ENCODE measurements around the gene IFT57.

Gene IFT57

DNA sequence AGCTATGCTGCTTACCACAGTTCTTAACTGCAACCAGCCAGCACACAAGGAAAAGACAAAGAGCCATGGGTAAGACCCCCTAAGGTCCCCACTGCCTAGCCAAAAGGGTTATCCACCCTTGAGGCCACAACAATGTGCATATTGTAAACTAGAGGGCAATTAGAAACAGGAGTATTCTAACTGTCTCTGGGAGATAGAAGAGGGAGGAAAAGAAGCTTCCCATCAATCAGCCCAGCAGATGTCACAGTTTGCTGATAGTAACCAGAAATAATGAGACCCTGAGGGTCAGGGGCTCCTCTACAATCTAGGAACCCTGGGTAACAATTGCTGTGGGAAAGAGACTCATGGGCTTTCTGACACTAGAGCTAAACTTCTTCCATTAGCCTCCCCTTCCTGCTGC lies 20.6 kb upstream of the IFT57 start:
- H3K36me3 ChIP-seq (ENCODE audit: control insufficient read depth in 1 of 2, insufficient read depth in 2 of 2, low read length in 2 of 2): no peaks in the 10 kb centered on the region
- H3K4me3 ChIP-seq (ENCODE audit: low read depth in 1 of 2, low read length in 2 of 2): no peak overlapping the region
- no peaks in the 10 kb centered on the region for H3K27me3 ChIP-seq (ENCODE audit: control insufficient read depth in 1 of 2, insufficient read depth in 2 of 2, low read length in 2 of 2)
- H3K9me3 ChIP-seq (ENCODE audit: control insufficient read depth in 1 of 2, low read length in 2 of 2): no peaks in the 10 kb centered on the region
- H3K27ac ChIP-seq (ENCODE audit: low read depth, low read length): no peak overlapping the region
- H3K9ac ChIP-seq (ENCODE audit: low read depth in 1 of 2, low read length in 2 of 2): no peak overlapping the region
- H3K4me1 ChIP-seq (ENCODE audit: control insufficient read depth in 1 of 2, insufficient read depth in 2 of 2, low read length in 2 of 2): no peaks in the 10 kb centered on the region

DNA sequence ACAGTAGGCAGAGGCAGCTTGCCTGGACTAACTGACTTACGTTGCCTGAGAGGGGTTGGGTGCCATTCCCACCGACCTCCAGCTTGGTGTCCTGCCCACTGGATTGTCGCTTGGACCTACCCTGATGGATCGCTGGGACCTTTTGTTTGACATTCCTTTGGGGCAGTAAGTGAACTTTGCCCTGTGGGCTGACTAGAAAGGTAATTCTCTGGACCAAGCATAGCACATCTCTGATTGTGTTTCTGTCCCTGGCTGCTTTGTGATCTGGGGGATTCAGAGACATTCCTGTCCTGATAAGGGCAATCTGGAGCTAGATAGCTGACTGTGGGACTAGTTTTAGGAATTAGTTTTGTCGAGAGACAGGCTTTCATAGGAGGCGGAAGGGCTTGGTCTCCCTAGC lies 19.5 kb upstream of the IFT57 start:
- Histone ChIP-seq H3K36me3 (ENCODE audit: control insufficient read depth in 1 of 2, insufficient read depth in 2 of 2, low read length in 2 of 2) (no peaks in the 10 kb centered on the region), H3K9me3 (ENCODE audit: control insufficient read depth in 1 of 2, low read length in 2 of 2) (no peaks in the 10 kb centered on the region), H3K9ac (ENCODE audit: low read depth in 1 of 2, low read length in 2 of 2) (no peak overlapping the region), H3K27ac (ENCODE audit: low read depth, low read length) (no peak overlapping the region), H3K27me3 (ENCODE audit: control insufficient read depth in 1 of 2, insufficient read depth in 2 of 2, low read length in 2 of 2) (no peaks in the 10 kb centered on the region), H3K4me1 (ENCODE audit: control insufficient read depth in 1 of 2, insufficient read depth in 2 of 2, low read length in 2 of 2) (no peaks in the 10 kb centered on the region), H3K4me3 (ENCODE audit: low read depth in 1 of 2, low read length in 2 of 2) (no peak overlapping the region)

DNA sequence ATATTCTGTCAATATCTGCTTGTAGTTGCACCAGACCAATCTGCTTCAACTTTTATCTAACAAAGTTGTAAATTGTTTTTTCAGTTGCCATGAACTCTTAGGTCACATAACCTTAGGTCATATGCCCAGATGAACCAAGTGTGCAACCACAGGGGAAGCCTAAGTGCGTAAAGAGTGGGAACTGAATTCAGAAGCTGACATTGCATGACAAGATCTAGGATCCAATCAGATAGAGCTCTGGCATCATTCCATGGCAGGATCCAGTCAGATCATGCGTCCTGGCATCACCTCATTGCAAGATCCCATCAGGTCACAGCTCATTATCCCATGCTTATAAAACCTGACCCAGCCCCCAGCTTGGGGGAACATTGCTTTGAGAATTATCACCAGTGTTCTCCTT lies 18.9 kb upstream of the IFT57 start:
- Histone ChIP-seq H3K36me3 (ENCODE audit: control insufficient read depth in 1 of 2, insufficient read depth in 2 of 2, low read length in 2 of 2) (no peaks in the 10 kb centered on the region), H3K4me3 (ENCODE audit: low read depth in 1 of 2, low read length in 2 of 2) (no peak overlapping the region), H3K27me3 (ENCODE audit: control insufficient read depth in 1 of 2, insufficient read depth in 2 of 2, low read length in 2 of 2) (no peaks in the 10 kb centered on the region), H3K4me1 (ENCODE audit: control insufficient read depth in 1 of 2, insufficient read depth in 2 of 2, low read length in 2 of 2) (no peaks in the 10 kb centered on the region), H3K9ac (ENCODE audit: low read depth in 1 of 2, low read length in 2 of 2) (no peak overlapping the region), H3K27ac (ENCODE audit: low read depth, low read length) (no peak overlapping the region), H3K9me3 (ENCODE audit: control insufficient read depth in 1 of 2, low read length in 2 of 2) (no peaks in the 10 kb centered on the region)

DNA sequence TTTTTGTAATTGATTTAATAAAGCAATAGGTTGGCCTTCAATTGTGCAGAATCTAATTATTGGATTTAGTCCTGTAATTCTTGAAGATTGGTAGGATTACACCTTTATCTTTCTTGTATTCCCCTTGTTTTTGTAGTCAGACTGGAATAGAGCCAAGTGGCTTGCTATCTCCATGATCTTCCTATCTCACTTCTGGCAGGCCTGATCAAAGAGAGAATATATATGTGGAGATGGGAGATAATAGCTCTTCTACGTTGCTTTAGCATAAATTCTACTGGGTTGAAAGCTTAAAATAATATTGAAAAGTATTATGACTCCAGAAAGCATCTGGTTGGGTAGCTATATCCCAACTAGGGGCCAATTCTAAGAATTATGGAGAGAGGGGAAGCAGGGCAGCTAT lies 16.9 kb upstream of the IFT57 start:
- no peaks in the 10 kb centered on the region for H3K9me3 ChIP-seq (ENCODE audit: control insufficient read depth in 1 of 2, low read length in 2 of 2)
- H3K9ac ChIP-seq (ENCODE audit: low read depth in 1 of 2, low read length in 2 of 2): no peak overlapping the region
- no peaks in the 10 kb centered on the region for H3K36me3 ChIP-seq (ENCODE audit: control insufficient read depth in 1 of 2, insufficient read depth in 2 of 2, low read length in 2 of 2)
- no peaks in the 10 kb centered on the region for H3K4me1 ChIP-seq (ENCODE audit: control insufficient read depth in 1 of 2, insufficient read depth in 2 of 2, low read length in 2 of 2)
- H3K4me3 ChIP-seq (ENCODE audit: low read depth in 1 of 2, low read length in 2 of 2): no peak overlapping the region
- no peaks in the 10 kb centered on the region for H3K27me3 ChIP-seq (ENCODE audit: control insufficient read depth in 1 of 2, insufficient read depth in 2 of 2, low read length in 2 of 2)
- no peak overlapping the region for H3K27ac ChIP-seq (ENCODE audit: low read depth, low read length)

DNA sequence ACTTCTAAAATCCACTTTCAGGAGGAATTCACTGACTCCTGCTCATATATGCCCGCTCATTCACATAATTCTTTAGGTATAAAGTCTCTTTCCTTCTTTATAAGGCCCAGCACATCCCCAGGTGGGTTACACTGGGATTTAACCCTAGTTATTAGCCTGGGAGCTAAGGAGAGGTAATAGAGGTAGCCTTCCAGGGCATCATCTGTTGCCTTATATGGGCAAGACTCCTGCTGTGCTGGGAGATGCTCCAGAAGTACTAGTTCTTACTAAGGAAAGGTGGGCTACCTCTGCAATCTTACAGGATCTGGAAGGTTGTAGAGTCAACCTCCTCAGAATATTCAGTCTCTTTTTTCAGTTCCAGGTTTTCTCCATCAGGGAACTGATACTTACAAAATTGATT lies 13.1 kb upstream of the IFT57 start:
- no peaks in the 10 kb centered on the region for H3K9me3 ChIP-seq (ENCODE audit: control insufficient read depth in 1 of 2, low read length in 2 of 2)
- no peaks in the 10 kb centered on the region for H3K27me3 ChIP-seq (ENCODE audit: control insufficient read depth in 1 of 2, insufficient read depth in 2 of 2, low read length in 2 of 2)
- H3K27ac ChIP-seq (ENCODE audit: low read depth, low read length): no peak overlapping the region
- no peak overlapping the region for H3K9ac ChIP-seq (ENCODE audit: low read depth in 1 of 2, low read length in 2 of 2)
- H3K36me3 ChIP-seq (ENCODE audit: control insufficient read depth in 1 of 2, insufficient read depth in 2 of 2, low read length in 2 of 2): no peaks in the 10 kb centered on the region
- H3K4me3 ChIP-seq (ENCODE audit: low read depth in 1 of 2, low read length in 2 of 2): no peak overlapping the region
- peaks cover 0 to 4% of the 10 kb centered on the region in 2 donors for H3K4me1 ChIP-seq (ENCODE audit: control insufficient read depth in 1 of 2, insufficient read depth in 2 of 2, low read length in 2 of 2)

DNA sequence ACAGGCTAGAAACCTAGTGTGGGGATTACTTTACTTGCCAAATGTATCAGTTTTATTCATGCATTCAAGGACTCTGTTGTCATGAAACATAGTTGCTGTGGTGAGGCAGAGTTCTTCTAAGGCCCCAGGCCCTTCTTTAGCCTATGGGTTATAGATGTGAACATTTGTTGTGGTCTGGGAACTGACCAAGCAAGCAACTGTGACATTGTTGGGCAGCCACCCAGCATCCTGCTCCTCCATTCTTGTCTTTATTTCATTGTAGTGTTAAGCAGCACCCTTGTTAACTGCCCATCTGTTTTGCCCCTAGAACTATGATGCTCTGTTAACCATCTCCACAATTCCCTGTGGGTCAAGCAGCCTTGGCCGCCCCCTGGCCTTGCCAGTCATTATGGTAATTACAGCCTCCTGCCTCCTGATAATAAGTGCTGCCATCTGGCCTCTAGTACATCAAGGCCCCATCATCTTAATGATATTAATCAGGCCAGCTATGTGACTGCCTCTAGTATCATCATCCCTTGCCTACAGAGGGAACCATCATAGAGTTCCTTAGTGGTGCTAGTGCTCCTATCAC lies 12.2 kb upstream of the IFT57 start:
- peaks cover 0 to 4% of the 10 kb centered on the region in 2 donors for H3K4me1 ChIP-seq (ENCODE audit: control insufficient read depth in 1 of 2, insufficient read depth in 2 of 2, low read length in 2 of 2)
- H3K9ac ChIP-seq (ENCODE audit: low read depth in 1 of 2, low read length in 2 of 2): no peak overlapping the region
- H3K27ac ChIP-seq (ENCODE audit: low read depth, low read length): no peak overlapping the region
- H3K9me3 ChIP-seq (ENCODE audit: control insufficient read depth in 1 of 2, low read length in 2 of 2): no peaks in the 10 kb centered on the region
- H3K36me3 ChIP-seq (ENCODE audit: control insufficient read depth in 1 of 2, insufficient read depth in 2 of 2, low read length in 2 of 2): no peaks in the 10 kb centered on the region
- no peaks in the 10 kb centered on the region for H3K27me3 ChIP-seq (ENCODE audit: control insufficient read depth in 1 of 2, insufficient read depth in 2 of 2, low read length in 2 of 2)
- H3K4me3 ChIP-seq (ENCODE audit: low read depth in 1 of 2, low read length in 2 of 2): no peak overlapping the region

DNA sequence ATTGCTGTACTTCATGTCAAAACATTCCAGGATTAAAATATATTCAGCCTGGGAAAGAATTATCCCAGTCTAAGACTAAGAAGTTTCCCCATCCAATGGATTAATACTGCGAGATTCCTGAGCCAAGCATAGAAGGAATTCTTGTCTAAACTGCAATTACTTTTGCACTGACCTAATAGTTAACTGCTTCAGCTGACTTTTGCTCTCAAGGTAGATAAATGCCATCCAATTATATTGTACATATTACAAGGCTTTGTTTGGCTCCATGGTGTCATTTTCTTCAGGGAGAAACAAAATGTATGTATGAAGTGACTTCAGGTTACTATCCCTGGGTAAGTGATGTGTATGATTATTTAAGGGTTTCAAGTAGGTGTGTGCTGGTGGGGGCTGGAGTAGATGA lies 6.1 kb upstream of the IFT57 start:
- Histone ChIP-seq H3K4me1 (ENCODE audit: control insufficient read depth in 1 of 2, insufficient read depth in 2 of 2, low read length in 2 of 2) (peaks cover 9 to 15% of the 10 kb centered on the region in 2 donors), H3K9me3 (ENCODE audit: control insufficient read depth in 1 of 2, low read length in 2 of 2) (no peaks in the 10 kb centered on the region), H3K9ac (ENCODE audit: low read depth in 1 of 2, low read length in 2 of 2) (no peak overlapping the region), H3K27ac (ENCODE audit: low read depth, low read length) (no peak overlapping the region), H3K4me3 (ENCODE audit: low read depth in 1 of 2, low read length in 2 of 2) (no peak overlapping the region), H3K27me3 (ENCODE audit: control insufficient read depth in 1 of 2, insufficient read depth in 2 of 2, low read length in 2 of 2) (no peaks in the 10 kb centered on the region), H3K36me3 (ENCODE audit: control insufficient read depth in 1 of 2, insufficient read depth in 2 of 2, low read length in 2 of 2) (no peaks in the 10 kb centered on the region)

DNA sequence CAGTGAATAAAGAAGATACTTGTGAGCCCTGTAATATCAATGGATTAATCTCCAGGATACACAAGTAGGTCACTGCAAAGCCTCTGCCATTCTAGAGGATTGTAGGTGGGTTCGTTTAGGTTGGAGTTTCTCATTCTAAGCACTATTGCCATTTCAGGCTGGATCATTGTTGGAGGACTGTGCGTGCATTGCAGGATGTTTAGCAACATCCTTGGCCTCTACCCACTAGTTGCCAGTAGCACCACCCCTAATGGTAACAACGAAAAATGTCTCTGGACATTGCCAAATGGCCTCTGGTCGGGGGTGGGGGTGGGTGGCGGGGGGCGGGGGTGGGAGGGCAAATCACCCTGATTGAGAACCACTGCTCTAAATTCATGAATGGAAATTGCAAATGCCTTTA lies 4.9 kb upstream of the IFT57 start:
- H3K9ac ChIP-seq (ENCODE audit: low read depth in 1 of 2, low read length in 2 of 2): no peak overlapping the region
- no peaks in the 10 kb centered on the region for H3K9me3 ChIP-seq (ENCODE audit: control insufficient read depth in 1 of 2, low read length in 2 of 2)
- H3K4me3 ChIP-seq (ENCODE audit: low read depth in 1 of 2, low read length in 2 of 2): no peak overlapping the region
- no peaks in the 10 kb centered on the region for H3K36me3 ChIP-seq (ENCODE audit: control insufficient read depth in 1 of 2, insufficient read depth in 2 of 2, low read length in 2 of 2)
- H3K27me3 ChIP-seq (ENCODE audit: control insufficient read depth in 1 of 2, insufficient read depth in 2 of 2, low read length in 2 of 2): no peaks in the 10 kb centered on the region
- H3K4me1 ChIP-seq (ENCODE audit: control insufficient read depth in 1 of 2, insufficient read depth in 2 of 2, low read length in 2 of 2): peaks cover 12 to 17% of the 10 kb centered on the region in 2 donors
- H3K27ac ChIP-seq (ENCODE audit: low read depth, low read length): no peak overlapping the region

DNA sequence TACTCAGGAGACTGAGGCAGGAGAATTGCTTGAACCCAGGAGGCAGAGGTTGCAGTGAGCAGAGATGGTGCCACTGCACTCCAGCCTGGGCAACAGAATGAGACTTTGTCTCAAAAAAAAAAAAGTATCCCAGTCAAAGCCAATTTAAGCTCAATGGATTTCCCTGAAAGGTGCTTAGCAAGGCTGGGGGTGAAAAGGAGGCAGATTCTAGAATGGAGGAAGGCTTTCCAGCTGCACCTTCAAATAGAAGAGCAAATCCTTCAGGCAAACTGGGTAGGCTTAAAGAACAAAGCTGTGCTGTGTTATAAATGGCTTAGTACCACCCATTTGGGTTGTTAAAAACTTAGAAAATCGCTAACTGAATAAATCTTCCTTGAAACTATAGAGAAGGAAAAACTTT lies 3.0 kb upstream of the IFT57 start:
- Histone ChIP-seq H3K27ac (ENCODE audit: low read depth, low read length) (no peak overlapping the region), H3K9ac (ENCODE audit: low read depth in 1 of 2, low read length in 2 of 2) (no peak overlapping the region), H3K4me3 (ENCODE audit: low read depth in 1 of 2, low read length in 2 of 2) (no peak overlapping the region), H3K4me1 (ENCODE audit: control insufficient read depth in 1 of 2, insufficient read depth in 2 of 2, low read length in 2 of 2) (peaks cover 12 to 26% of the 10 kb centered on the region in 2 donors), H3K27me3 (ENCODE audit: control insufficient read depth in 1 of 2, insufficient read depth in 2 of 2, low read length in 2 of 2) (no peaks in the 10 kb centered on the region), H3K9me3 (ENCODE audit: control insufficient read depth in 1 of 2, low read length in 2 of 2) (no peaks in the 10 kb centered on the region), H3K36me3 (ENCODE audit: control insufficient read depth in 1 of 2, insufficient read depth in 2 of 2, low read length in 2 of 2) (no peaks in the 10 kb centered on the region)

DNA sequence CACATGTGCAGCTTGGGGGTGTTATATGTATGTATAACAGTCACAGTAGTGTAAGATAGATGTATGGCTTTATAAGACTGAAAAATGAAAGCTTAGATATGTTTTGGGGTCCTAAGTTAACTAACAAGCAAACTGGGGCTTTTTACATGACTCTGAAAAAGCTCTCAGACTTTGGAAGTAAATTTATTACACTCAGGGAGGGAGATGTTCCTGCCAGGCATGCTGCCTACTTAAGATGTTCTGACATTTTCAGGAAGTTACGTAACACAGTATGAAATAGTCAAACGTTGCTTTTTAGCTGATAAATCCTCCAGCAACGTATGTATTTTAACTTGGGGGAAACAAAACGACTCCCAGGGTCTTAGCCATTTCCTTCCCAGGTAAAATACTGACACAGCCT lies 1.7 kb upstream of the IFT57 start:
- peak overlapping the region; percentile 26 to 84 for H3K9ac ChIP-seq (ENCODE audit: low read depth in 1 of 2, low read length in 2 of 2)
- H3K4me1 ChIP-seq (ENCODE audit: control insufficient read depth in 1 of 2, insufficient read depth in 2 of 2, low read length in 2 of 2): peaks cover 12 to 26% of the 10 kb centered on the region in 2 donors
- H3K4me3 ChIP-seq (ENCODE audit: low read depth in 1 of 2, low read length in 2 of 2): no peak overlapping the region
- no peaks in the 10 kb centered on the region for H3K27me3 ChIP-seq (ENCODE audit: control insufficient read depth in 1 of 2, insufficient read depth in 2 of 2, low read length in 2 of 2)
- H3K27ac ChIP-seq (ENCODE audit: low read depth, low read length): no peak overlapping the region
- no peaks in the 10 kb centered on the region for H3K9me3 ChIP-seq (ENCODE audit: control insufficient read depth in 1 of 2, low read length in 2 of 2)
- H3K36me3 ChIP-seq (ENCODE audit: control insufficient read depth in 1 of 2, insufficient read depth in 2 of 2, low read length in 2 of 2): no peaks in the 10 kb centered on the region

All from duodenal mucosa (tissue), 2 donors.